B cell (primary cell): Measurements from ENCODE around the gene PHACTR1. TPM values are rescaled to one million over a fixed set of nuclear protein-coding genes. Genes with fewer than 3 reads are reported as not detected.

Source experiments
- ATAC-seq: fragments of 200-7000 bp; cut with Tn5 transposase; one replicate; pipeline ENCODE4 v1.10.0; 2021; ENCODE audit warnings: low read depth, mild to moderate bottlenecking, moderate number of reproducible peaks, moderate library complexity
- CTCF ChIA-PET: fragments of 350-600 bp; sonication (Branson Sonifier 250); formaldehyde crosslinking; loops from one replicate; lab custom pipeline; 2021; ENCODE audit warnings: antibody characterized with exemption, inconsistent platforms; lab: Charles Lee
- POLR2A ChIA-PET: fragments of 350-600 bp; sonication (Branson Sonifier 250); formaldehyde crosslinking; loops from one replicate; lab custom pipeline; 2021; ENCODE audit warnings: antibody characterized with exemption; lab: Charles Lee
- DNase-seq: peaks from one replicate; pipeline ENCODE4 v3.0.0; 2013
- H2AFZ ChIP-seq: 2 replicates; pipeline ENCODE4 v1.6.1; 2012; ENCODE audit warnings: mild to moderate bottlenecking, low read depth, low read length; ENCODE audit not compliant: insufficient read depth, poor library complexity, severe bottlenecking
- H3K27ac ChIP-seq, 2 donors: 1 replicate in 1 of 2; 2 replicates in 1 of 2; pipeline ENCODE4 v1.5.1; 2012 to 2013; ENCODE audit warnings: low read length in 2 of 2, mild to moderate bottlenecking in 2 of 2, moderate library complexity in 1 of 2
- H3K27me3 ChIP-seq, 4 experiments: fragments of 200-600 bp in 1 of 4; sonication (generic) in 1 of 4; replicated peaks in 1 of 4; 1 replicate in 2 of 4; 2 replicates in 2 of 4; pipeline versions ENCODE4 v1.6.1 to v1.7.0; 2013 to 2016; ENCODE audit warnings: low read length in 3 of 4, mild to moderate bottlenecking in 2 of 4, mixed read lengths in 1 of 4, moderate library complexity in 1 of 4; ENCODE audit not compliant: insufficient read depth in 4 of 4, control insufficient read depth in 3 of 4; ENCODE audit errors: control extremely low read depth in 1 of 4
- H3K36me3 ChIP-seq, 2 experiments: replicated peaks in 1 of 2; 1 replicate in 1 of 2; 2 replicates in 1 of 2; pipeline versions ENCODE4 v1.6.1 to v1.7.1; 2013; ENCODE audit warnings: low read length in 1 of 2; ENCODE audit not compliant: insufficient read depth in 2 of 2, control insufficient read depth in 1 of 2; ENCODE audit errors: control extremely low read depth in 1 of 2, extremely low read depth in 1 of 2
- H3K4me1 ChIP-seq, 2 donors: fragments of 200-600 bp in 1 of 2; sonication (generic) in 1 of 2; 1 replicate in 1 of 2; 2 replicates in 1 of 2; pipeline versions ENCODE4 v1.5.1 to v1.6.1; 2013 to 2017; ENCODE audit warnings: low read length in 2 of 2; ENCODE audit not compliant: control insufficient read depth in 2 of 2, insufficient read depth in 2 of 2
- H3K4me2 ChIP-seq: replicated peaks from 2 replicates; pipeline ENCODE3; 2012; ENCODE audit warnings: mild to moderate bottlenecking, low read depth, low read length; ENCODE audit not compliant: poor library complexity, severe bottlenecking
- H3K4me3 ChIP-seq, 5 experiments: fragments of 200-600 bp in 1 of 5; sonication (generic) in 1 of 5; 1 replicate in 3 of 5; 2 replicates in 2 of 5; pipeline versions ENCODE4 v1.5.1 to v1.7.0; 2011 to 2016; ENCODE audit warnings: low read length in 4 of 5, mild to moderate bottlenecking in 4 of 5, low read depth in 2 of 5, control low read depth in 1 of 5, moderate library complexity in 1 of 5; ENCODE audit not compliant: insufficient read depth in 1 of 5; ENCODE audit errors: control extremely low read depth in 1 of 5, extremely low read depth in 1 of 5
- H3K79me2 ChIP-seq: fragments of 200-600 bp; sonication (generic); one replicate; pipeline ENCODE4 v1.6.0; 2016; ENCODE audit warnings: low read length; ENCODE audit not compliant: control insufficient read depth, insufficient read depth
- H3K9ac ChIP-seq: fragments of 200-600 bp; sonication (generic); 2 replicates; pipeline ENCODE4 v1.6.1; 2017; ENCODE audit warnings: mild to moderate bottlenecking, low read length, moderate library complexity
- H3K9me3 ChIP-seq, 3 donors: one replicate each; pipeline versions ENCODE4 v1.6.1 to v1.7.1; 2013; ENCODE audit warnings: low read length in 2 of 3; ENCODE audit not compliant: control insufficient read depth in 2 of 3, insufficient read depth in 1 of 3; ENCODE audit errors: control extremely low read depth in 1 of 3
- H4K20me1 ChIP-seq: 2 replicates; pipeline ENCODE4 v1.6.0; 2012; ENCODE audit warnings: mild to moderate bottlenecking, low read length; ENCODE audit not compliant: insufficient read depth, control insufficient read depth, poor library complexity, severe bottlenecking
- H3K27ac Mint-ChIP-seq: one replicate; pipeline ENCODE4 v1.8.0; 2021; ENCODE audit warnings: mixed read lengths
- H3K27me3 Mint-ChIP-seq: one replicate; pipeline ENCODE4 v1.8.0; 2021; ENCODE audit warnings: mixed read lengths
- H3K4me1 Mint-ChIP-seq: one replicate; pipeline ENCODE4 v1.8.0; 2021; ENCODE audit warnings: mixed read lengths
- H3K4me3 Mint-ChIP-seq: one replicate; pipeline ENCODE4 v1.8.0; 2021; ENCODE audit warnings: mixed read lengths
- H3K9me3 Mint-ChIP-seq: one replicate; pipeline ENCODE4 v1.8.0; 2022; ENCODE audit warnings: mixed read lengths; ENCODE audit not compliant: insufficient read depth
- CTCF ChIP-seq: fragments of 200-600 bp; IDR thresholded peaks from one replicate; pipeline ENCODE4 v1.8.0; 2022; ENCODE audit warnings: antibody characterized with exemption, mild to moderate bottlenecking
- EZH2 ChIP-seq: IDR thresholded peaks from 2 replicates; pipeline ENCODE4 v1.6.1; 2012; ENCODE audit warnings: borderline replicate concordance, low read depth, mild to moderate bottlenecking, moderate library complexity, low read length; ENCODE audit not compliant: insufficient read depth, poor library complexity, severe bottlenecking
- WGBS: methylation state at CpG from one replicate; pipeline ENCODE4 v1.1.5; 2013; ENCODE audit warnings: missing lambda C conversion rate; ENCODE audit not compliant: insufficient coverage; 5-methylcytosine and 5-hydroxymethylcytosine counted together
- intact Hi-C: fragments of 100-400 bp; cut with micrococcal nuclease; formaldehyde crosslinking; loops from one replicate; pipeline ENCODE4 v1.10.0; 2022
- polyA plus RNA-seq: library from polyadenylated mRNA; depleted of rRNA; stranded (reverse); fragments of >200 nt; gene quantifications from 2 replicates; pipeline ENCODE4 v1.2.3, GENCODE V29; 2012
- total RNA-seq, 2 donors: library from RNA; stranded (reverse); fragments of 120-200 nt in 1 of 2; gene quantifications; 1 replicate in 1 of 2; 2 replicates in 1 of 2; pipeline versions ENCODE4 v1.2.3 to v1.2.4, GENCODE V29; 2013 to 2022

PHACTR1 gene
- total and polyA plus RNA-seq, 2 donors (not counting 1 experiment from before 2014, with no cell fraction given) = 30.2 to 129 TPM

- ChIA-PET POLR2A (no interaction called here), CTCF (interaction anchor here (1.0 kb wide), 1 partner anchor 9 kb away, joined by 3 read pairs; no protein-coding TSS in a partner anchor)
- TF ChIP-seq CTCF (no peak), EZH2 (no peak)
- ATAC-seq (no peak), DNase-seq (no peak)
- Mint-ChIP-seq H3K27ac (no peak overlapping the region), H3K4me1 (no peaks in the 10 kb centered on the region), H3K9me3 (no peaks in the 10 kb centered on the region), H3K27me3 (peaks cover 23% of the 10 kb centered on the region), H3K4me3 (no peak overlapping the region)
- H4K20me1 ChIP-seq = no peaks in the 10 kb centered on the region
- H2AFZ ChIP-seq = no peak overlapping the region
- H3K4me2 ChIP-seq = no peak overlapping the region
- H3K4me1 ChIP-seq = no peaks in the 10 kb centered on the region
- H3K79me2 ChIP-seq = no peaks in the 10 kb centered on the region
- intact Hi-C loops = no loop called here
- H3K9me3 ChIP-seq = no peaks in the 10 kb centered on the region
- no peaks in the 10 kb centered on the region for H3K36me3 ChIP-seq
- H3K9ac ChIP-seq = no peak overlapping the region
- H3K27ac ChIP-seq = no peak overlapping the region
- WGBS = 83% methylated on average over 1 of the region's 2 CpGs
- peaks cover 0 to 3% (median 1%) of the 10 kb centered on the region in 4 experiments for H3K27me3 ChIP-seq
- no peak overlapping the region for H3K4me3 ChIP-seq
Observed at GRCh38 chr6:12815089-12815488, 98.5 kb downstream of the PHACTR1 start.

DNA sequence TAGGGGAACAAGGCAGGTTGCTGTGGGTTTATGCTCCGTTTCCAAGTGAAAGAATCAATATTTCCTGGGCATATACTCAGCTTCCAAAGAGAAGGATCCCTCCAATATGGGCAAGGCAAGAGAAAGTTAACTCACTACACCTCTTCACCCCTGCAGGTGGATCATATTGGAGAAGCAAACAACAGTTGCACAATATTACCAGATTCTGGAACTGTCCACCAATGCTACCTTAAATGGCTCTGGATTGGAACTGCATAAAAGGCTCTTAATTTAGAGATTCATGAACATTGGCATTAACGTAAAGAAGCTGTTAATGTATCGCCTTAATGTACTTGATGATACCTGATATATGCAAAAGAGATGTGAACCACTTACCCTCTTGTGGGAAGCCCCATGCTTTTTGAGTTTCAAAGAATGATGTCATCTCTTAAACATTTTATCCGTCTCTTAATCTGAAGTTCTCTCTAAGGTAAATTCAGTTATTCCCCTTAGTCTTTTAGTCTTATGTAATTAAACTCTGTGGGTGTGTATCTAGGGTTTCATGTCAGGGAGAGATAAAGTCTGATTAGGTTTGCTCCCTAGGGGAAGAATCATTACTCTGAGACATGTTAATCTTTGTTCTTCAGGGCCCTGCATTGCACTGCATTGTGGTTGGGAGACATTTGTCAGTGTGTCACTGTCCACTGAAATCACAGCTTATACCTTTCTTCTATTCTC, 99.5 kb downstream of the PHACTR1 start:
- ChIA-PET POLR2A (no interaction called here), CTCF (no interaction called here)
- H3K4me3 ChIP-seq = no peak overlapping the region
- no peak overlapping the region for H3K4me2 ChIP-seq
- Mint-ChIP-seq H3K4me3 (no peak overlapping the region), H3K9me3 (no peaks in the 10 kb centered on the region), H3K27me3 (peaks cover 21% of the 10 kb centered on the region), H3K27ac (no peak overlapping the region), H3K4me1 (no peaks in the 10 kb centered on the region)
- no peaks in the 10 kb centered on the region for H3K79me2 ChIP-seq
- H3K4me1 ChIP-seq = no peaks in the 10 kb centered on the region
- no peak overlapping the region for H3K9ac ChIP-seq
- H3K27ac ChIP-seq = no peak overlapping the region
- ATAC-seq = no peak
- TF ChIP-seq EZH2 = no peak
- no peak for TF ChIP-seq CTCF
- DNase-seq = no peak
- H2AFZ ChIP-seq = no peak overlapping the region
- no peaks in the 10 kb centered on the region for H3K9me3 ChIP-seq
- intact Hi-C loops = no loop called here
- no CpG with 5 or more reads among the region's 4 CpGs for WGBS
- H3K27me3 ChIP-seq = peaks cover 0 to 6% (median 1%) of the 10 kb centered on the region in 4 experiments
- no peaks in the 10 kb centered on the region for H4K20me1 ChIP-seq
- H3K36me3 ChIP-seq = no peaks in the 10 kb centered on the region
